CD1c-positive myeloid dendritic cell (primary cell): ENCODE results near the gene TPK1.
"Not testable (repeated sequence)": the region's sequence is repeated elsewhere in the genome, so short reads cannot be mapped to it uniquely, and the experiment has no call there.

ENCODE experiments used
- DNase-seq: peaks from one replicate; pipeline ENCODE4 v3.0.0-alpha.2; 2016; ENCODE audit errors: extremely low spot score

TPK1 gene

DNA sequence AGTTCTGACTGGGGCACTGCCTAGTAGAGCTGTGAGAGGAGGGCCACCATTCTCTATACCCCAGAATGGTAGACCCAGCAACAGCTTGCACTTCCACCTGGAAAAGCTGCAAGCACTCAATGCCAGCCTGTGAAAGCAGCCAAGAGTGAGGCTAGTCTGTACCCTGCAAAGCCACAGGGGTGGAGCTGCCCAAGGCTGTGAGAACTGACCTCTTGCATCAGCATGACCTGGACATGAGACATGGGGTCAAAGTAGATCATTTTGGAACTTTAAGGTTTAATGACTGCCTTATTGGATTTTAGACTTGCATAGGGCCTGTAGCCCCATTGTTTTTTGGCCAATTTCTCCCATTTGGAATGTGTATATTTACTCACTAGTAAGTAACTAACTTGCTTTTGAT, 206.3 kb downstream of the TPK1 start:
- DNase-seq, result no peak

DNA sequence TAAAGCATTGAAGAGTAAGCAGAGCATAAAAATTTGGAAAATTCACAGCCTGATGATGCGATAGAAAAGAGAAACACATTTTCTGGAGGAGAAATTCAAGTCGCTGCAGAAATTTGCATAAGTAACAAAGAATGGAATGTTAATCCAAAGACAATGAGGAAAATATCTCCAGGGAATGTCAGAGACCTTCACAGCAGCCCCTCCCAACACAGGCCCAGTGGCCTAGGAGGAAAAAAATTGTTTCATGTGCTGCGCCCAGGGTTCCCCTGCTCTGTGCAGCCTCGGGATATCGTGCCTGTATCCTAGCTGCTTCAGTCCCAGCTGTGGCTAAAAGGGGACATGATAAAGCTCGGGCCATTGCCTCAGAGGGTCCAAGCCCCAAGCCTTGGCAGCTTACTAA, 206.8 kb downstream of the TPK1 start:
- DNase-seq, result no peak

DNA sequence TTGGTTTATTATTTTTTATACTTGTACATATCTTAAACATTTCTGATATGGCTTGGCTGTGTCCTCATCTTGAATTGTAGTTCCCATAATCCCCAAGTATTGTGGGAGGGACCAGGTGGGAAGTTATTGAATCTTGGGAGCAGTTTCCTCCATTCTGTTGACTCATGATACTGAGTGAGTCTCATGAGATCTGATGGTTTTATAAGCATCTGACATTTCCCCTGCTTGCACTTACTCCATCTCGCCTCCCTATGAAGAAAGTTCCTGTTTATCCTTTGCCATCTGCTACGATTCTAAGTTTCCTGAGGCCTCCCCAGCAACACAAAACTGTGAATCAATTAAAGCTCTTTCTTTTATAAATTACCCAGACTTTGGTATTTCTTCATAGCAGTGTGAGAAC, 207.7 kb downstream of the TPK1 start:
- DNase-seq, result no peak

DNA sequence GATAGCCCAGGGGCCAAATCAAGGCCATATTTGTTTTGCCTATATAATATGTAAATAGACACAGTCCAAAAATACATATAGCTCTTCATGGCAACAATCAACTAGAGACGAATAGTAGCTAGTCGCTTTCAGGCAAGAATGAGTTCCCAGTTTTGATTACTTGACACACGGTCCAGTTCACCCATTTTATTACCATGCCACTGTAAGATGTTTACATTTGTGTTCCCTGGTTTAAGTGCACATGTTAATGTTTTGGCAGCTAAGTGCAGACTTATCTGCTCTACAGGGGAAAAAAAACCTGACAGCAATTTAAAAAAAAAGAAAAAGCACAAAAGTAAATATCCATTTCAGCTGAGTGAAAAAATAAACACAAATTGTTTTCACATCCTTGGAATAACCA, 213.1 kb downstream of the TPK1 start:
- no peak for DNase-seq

DNA sequence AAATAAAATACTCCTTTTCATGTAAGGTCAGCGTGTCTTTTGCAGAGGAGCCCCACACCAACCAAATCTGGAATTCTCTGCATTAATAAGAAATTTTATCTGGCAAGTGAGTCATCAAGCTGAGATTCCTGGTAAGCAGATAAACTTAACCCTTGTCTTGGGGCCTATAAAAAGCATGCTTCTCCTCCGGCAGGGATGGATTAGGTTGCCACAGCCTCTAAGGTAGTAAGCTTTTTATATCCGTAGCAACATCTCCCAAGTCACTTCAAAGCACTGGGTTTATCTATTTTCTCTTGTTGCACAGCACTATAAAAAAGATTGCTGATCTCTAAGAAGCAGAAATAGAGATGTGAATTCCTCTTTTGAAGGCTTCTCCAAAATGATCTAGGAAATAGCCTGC, 229.6 kb downstream of the TPK1 start:
- no peak for DNase-seq

DNA sequence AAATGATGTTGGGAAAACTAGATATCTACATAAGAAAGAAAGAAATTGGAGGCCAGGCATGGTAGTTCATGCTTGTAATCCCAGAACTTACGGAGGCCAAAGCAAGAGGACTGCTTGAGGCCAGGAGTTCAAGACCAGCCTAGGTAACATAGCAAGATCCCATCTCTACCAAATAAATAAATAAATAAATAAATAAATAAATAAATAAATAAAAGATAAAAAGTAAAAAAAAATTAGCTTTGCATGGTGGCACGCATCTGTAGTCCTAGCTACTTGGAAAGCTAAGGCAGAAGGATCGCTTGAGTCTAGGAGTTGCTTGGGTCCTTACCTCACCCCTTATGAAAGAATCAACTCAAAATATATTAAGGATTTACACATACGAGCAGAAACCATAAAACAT, 238.9 kb downstream of the TPK1 start:
- no peak for DNase-seq

DNA sequence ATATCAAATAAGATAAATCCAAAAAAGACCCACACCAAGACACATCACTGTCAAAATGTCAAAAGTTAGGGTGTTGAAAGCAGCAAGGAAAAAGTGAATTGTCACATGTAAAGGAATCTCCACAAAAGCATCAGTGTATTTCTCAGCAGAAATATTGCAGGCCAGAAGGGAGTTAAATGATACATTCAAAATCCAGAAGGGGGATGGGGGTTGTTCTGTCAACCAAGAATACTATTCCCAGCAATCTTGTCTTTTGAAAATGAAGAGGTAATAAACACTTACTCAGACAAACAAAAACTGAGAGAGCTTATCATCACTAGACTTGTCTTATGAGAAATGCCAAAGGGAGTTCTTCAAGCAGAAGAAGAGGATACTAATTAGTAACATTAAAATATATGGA, 241.3 kb downstream of the TPK1 start:
- no peak for DNase-seq

DNA sequence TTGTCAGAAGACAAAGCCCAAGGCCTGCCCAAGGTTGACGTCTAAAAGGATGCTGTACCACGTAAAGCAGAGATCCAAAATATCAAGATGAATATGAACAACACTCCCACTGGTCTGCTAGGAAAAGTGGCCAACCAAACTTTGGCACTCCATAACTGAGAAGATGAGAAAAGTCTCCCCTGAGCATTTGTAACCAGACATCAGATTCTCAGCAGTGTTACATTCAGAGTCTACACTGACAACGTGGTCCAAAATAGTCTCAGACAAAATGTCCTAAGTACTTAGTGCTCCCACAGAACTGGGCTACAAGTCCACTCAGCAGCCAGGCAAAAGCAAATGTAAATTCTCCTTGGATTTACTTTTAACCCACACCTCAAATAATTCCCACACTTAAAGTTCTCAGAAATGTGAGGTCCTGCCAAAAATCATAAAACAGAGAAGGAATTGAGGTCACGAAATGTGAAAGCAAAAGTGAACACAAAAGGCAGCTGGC, 247.2 kb downstream of the TPK1 start:
- DNase-seq, result no peak

DNA sequence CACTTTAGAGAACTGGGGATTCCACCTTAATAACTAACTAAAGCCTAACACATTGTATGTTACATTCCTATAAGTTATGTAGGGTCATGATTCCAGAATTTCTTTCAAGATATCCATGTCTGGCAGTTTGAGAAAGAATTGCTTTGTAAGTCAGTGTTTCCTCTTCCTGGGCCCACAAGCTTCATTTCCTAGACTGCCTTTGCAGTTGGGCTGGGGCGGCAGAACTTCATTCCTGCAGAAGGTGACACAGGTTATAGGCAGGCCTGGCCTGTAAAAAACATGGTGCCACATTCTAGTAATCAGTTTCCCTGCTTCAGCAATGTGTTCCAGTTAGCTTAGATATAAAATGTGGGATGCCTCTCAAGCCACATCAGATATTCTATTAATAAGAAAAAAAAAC, 248.2 kb downstream of the TPK1 start:
- DNase-seq, result no peak

DNA sequence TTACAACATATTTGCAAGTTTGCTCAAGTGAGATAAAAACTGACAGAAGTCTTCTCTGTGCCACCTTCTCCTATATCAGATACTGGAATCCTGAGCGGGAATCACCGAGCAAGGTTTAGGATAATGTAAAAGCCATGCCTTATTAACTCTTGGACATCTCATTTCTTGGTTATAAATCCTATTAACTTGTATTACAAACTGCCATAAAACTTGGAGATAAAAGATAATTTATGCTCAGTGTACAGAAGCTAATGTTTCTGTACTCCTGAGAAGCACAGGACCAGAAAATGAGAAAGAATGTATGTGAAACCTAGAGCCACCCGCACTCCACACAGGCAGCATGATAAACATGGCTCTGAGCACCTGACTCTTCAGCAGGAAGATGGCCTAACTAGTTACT, 251.1 kb downstream of the TPK1 start:
- no peak for DNase-seq

DNA sequence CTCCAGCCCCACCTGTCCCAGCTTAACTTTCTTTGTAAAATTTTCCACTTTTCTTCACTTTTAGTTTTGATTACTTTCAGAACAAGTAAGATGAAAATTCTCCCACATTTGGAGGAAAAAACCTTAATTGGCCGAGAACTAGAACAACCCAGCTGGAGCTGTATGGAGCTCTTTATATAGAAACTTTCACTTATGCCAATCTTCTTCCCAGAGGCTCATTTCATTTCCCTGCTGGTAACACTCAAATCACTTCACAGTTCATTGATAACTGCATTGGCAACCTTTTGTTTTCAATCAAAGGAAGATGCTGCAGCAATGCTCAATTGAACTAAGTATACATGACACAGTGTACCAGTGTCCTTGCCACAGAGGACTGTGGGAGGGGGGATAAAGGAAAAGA, 256.2 kb downstream of the TPK1 start:
- no peak for DNase-seq

DNA sequence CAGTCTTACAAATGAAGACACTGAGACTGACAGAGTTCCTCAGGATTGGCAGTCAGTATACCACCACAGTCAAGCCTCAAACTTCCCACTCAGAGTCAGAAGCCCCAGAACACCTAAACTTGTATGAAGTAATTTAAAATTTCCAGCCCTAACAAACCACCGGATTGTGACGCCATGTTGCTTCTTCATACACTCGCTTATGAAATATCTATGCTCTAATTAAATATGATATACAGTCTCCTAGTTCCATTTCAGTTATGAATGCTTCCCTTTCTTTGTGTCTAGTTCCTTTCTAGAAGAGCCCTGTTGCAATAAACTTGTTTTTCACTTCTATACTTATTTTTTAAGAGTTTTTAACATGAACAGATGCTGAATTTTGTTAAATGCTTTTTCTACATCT, 260.4 kb downstream of the TPK1 start:
- peak; percentile 3 for DNase-seq

DNA sequence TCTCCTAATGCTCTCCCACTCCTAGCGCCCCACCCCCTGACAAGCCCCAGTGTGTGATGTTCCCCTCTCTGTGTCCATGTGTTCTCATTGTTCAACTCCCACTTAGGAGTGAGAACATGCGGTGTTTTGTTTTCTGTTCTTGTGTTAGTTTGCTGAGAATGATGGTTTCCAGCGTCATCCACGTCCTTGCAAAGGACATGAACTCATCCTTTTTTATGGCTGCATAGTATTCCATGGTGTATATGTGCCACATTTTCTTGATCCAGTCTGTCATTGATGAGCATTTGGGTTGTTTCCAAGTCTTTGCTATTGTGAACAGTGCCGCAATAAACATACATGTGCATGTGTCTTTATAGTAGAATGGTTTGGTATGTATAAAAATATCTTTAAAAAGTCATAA, 261.1 kb downstream of the TPK1 start:
- not testable (repeated sequence) for DNase-seq

DNA sequence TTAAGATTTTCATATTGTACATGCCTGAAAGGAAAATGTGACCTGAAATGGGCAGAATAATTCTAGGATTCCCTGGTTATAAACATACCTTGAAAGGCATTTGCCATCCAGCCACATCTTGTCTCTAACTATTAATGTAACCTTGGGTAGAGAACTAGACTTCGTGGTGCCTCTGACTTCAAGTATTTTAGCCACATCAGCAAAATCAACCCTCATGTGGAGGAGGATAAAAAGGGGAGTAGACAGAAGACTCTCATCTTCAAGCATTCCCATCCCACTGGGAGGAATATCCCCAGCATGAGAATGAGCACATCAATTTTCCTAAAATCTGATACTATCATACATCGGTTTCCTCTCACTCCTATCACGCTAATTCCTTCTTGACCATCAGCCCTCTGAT, 267.6 kb downstream of the TPK1 start:
- no peak for DNase-seq

DNA sequence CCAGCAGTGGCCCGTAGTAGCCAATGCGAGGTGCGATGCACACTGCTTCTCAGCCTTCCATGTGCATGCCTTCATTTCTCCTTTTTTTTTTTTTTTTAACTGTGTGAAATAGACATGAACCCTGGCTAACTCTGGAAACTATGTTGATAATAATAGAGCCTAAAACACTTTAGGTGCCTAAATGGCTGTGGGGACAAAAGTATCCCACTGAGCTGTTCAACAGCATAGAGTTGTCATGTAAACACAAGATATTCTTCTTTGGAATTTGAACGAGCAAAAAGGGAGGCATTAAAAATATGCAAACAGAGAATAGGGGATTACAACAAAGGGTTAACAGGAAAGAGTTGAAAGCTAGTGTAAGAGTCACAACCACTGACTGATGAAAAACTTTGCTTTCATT, 270.3 kb downstream of the TPK1 start:
- DNase-seq, result no peak

DNA sequence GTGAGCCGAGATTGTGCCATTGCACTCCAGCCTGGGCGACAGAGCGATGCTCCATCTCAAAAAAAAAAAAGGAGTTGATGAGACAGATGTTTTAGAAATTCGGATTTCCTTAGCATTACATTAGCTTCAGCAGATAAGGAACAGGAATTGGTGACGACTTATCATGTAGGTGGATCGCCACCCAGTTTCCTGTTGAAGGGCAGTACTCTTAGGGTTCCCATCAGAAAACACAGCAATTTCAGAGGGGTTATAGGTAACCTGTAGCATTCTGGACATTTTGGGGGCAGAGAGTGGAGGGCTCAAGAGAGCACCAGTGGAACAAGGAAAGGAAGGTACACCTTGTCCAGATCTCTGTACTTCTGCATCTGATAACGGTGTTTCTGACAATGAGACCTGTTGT, 286.0 kb downstream of the TPK1 start:
- no peak for DNase-seq

DNA sequence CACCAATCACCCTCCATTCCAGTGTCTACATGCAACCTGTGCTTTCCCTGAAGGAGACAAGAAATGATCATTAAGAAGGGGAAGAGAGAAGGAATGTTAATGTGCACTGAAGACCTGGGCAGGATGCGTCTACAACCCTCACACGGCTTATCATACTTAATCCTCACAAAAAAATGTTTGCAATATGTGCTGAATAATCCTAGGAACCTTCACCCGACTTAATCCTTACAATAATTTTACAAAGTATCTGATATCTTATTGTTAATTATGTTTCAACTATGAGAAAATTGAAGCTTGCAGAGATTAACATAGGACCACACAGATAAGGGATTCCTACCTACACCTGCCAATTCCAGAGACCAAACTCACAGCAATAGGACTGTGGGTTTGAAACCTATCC, 287.3 kb downstream of the TPK1 start:
- DNase-seq, result no peak

DNA sequence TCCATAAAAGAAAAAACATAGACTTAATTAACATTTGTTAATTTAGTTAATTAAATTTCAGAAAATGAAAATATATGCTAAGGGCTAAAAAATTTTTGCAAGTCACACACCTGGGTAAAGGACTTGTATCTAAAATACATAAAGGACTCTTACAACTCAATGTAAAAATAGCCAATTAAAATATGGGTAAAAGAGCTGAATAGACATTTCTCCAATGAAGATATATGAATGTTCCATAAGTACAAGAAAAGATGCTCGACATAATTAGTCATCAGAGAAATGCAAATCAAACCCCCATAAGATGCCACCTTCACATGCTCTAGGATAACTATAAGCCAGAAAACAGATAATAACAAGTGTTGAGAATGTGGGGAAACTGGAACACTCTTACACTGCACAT, 288.0 kb downstream of the TPK1 start:
- no peak for DNase-seq

DNA sequence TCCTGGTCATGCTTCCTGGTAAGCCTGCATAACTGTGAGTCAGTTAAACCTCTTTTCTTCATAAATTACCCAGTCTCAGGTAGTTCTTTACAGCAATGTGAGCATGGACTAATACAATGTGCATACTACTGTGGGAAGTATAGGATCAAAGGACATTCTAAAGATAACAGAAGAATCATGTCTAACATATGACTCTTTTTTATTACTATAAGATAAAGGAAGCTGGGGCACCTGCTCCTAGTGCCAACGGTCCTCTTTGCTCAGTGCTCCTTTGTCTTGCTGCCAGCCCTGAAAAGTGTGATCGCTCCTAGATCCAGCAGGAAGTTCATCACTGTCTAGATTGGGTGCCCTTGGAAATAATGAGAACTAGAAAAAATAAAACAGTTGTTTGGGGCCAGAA, 289.1 kb downstream of the TPK1 start:
- no peak for DNase-seq

DNA sequence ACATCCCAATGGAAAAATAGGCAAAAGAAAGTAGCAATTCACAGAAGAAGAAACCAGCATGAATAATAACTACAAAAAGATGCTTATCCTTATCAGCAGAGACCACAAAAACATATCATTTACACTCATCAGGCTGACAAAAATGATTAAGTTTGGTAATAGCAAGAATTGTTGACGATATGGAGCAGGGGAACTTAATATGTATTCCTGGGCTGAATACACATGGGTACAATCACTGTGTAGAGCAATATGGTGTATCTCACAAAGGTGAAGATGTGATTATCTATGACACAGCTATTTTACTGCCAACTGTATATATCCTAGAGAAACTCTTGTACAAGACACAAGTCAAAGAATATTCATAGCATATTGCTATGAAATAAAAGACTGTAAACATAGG, 290.5 kb downstream of the TPK1 start:
- DNase-seq, result no peak

DNA sequence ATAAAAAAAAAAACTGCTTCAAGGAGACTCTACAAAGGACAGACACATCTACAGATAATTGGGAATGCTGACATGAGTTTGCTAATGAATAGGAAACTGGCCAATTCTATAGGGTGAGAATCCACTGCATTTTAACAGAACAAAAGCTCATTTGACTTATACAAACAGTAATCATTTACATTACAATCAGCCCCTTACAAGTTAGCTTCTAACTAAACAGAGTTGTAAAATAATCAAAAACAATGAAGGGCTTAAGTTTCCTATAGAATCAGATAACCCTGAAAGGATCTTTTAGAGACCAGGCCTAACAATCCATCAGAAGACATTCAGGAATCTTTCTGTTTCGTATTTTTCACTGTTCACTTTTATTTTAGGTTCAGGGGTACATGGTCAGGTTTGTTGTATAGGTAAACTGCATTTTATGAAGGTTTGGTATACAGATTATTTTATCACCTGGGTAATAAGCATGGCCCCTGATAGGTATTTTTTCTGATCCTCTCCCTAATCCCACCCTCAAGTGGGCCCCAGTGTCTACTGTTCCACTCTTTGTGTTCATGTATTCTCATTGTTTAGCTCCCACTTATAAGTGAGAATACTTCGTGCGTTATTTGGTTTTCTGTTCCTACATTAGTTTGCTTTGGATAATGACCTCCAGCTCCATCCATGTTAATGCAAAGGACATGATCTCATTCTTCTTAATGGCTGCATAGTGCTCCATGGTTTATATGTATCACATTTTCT, 301.0 kb downstream of the TPK1 start:
- no peak for DNase-seq

DNA sequence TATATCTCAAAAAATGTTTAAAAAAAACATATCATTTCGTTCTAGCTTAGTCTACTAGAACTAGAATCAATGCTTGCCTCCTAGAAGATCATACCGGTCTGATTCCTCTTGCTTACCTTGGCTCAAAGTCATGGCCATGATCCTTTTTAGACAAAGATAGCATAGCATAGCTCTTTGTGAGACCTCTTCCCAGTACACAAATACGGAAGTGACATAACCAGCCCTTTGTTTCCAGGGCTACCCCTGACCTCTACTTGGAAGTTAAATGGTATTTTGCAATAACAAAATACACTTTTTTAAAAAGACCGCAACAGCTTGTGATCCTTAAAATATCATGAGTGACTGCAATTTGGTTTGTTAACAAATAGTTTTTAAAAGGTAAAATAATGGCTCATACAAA, 301.7 kb downstream of the TPK1 start:
- DNase-seq, result no peak

DNA sequence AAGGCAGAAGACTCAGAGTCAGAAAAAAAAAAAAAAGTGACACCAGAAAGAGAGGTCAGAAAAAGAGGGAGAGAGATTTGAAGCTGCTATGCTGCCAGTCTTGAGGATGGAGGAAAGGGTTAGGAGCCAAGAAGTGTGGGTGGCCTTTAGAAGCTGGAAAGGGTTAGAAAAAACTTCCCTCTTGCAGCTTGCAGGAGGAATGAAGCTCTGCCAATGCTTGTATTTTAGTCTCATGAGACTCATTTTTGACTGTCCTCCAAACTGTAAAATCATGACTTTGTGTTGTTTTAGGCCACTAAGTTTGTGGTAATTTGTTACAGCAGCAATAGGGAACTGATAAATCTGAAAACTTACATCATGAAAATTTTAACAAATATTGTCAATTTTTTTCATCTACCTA, 304.7 kb downstream of the TPK1 start:
- DNase-seq, result no peak

DNA sequence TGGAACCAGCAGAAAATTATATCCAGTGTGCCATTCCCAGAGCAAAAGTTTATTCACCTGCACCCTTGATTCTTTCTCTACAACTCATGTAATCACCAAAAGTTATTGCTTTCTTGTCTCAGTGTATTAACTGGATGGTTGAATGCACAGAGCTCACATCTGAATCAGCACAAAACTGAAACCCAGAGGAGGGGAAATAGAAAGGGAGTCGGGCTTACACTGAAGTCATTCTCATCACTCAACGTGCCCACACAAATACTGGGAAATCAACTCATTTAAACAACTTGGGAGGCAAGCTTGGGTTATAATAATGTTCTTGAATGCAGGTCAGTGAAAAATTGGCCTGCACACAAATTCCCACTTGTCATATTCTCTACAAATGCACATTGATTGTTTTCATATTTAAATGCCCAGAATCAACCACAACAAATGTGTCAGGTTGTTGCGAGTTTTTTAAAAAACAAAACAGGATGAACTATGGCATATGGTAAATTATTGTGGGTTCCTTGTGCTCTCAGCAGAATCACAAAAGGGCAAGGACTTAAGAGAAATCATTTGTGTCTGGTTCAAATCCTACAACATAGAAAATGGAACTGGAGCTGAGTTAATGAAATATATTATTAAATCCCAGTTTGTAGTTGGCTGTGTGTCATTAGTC, 306.5 kb downstream of the TPK1 start:
- DNase-seq, result no peak
